Pancreas (tissue), 10 donors: ENCODE data around the gene DPP9. TPM values are rescaled to one million over a fixed set of nuclear protein-coding genes. Genes with fewer than 3 reads are reported as not detected.

Source experiments
- ATAC-seq, 4 donors: fragments of 200-7000 bp; cut with Tn5 transposase; one replicate each; pipeline versions ENCODE4 v1.8.0 to v1.9.1; 2020; ENCODE audit warnings: mild to moderate bottlenecking in 4 of 4, moderate library complexity in 4 of 4
- DNase-seq, 6 donors: peaks; one replicate each; pipeline ENCODE4 v3.0.0-alpha.2; 2020
- FAIRE-seq: peaks from 2 replicates; lab custom pipeline; 2012; peaks lifted over from hg19 to GRCh38; lab: Jason Lieb, UNC
- H3K27ac ChIP-seq, 4 donors: fragments of 200-600 bp; sonication (generic); 1 replicate in 3 of 4; 2 replicates in 1 of 4; pipeline versions ENCODE4 v1.5.0 to v1.8.0; 2020
- H3K27me3 ChIP-seq, 4 donors: fragments of 200-600 bp; one replicate each; pipeline ENCODE4 v1.8.0; 2021
- H3K36me3 ChIP-seq, 3 donors: fragments of 200-600 bp; sonication (generic) in 1 of 3; one replicate each; pipeline versions ENCODE4 v1.5.0 to v1.8.0; 2020 to 2021
- H3K4me1 ChIP-seq, 3 donors: fragments of 200-600 bp; one replicate each; pipeline ENCODE4 v1.8.0; 2021
- H3K4me3 ChIP-seq, 4 donors: fragments of 200-600 bp; sonication (generic) in 2 of 4; one replicate each; pipeline versions ENCODE4 v1.5.0 to v1.8.0; 2020 to 2021
- H3K9me3 ChIP-seq, 4 donors: fragments of 200-600 bp; one replicate each; pipeline ENCODE4 v1.8.0; 2021
- WGBS, 2 donors: extraction: QIAGEN DNeasy Blood & Tissue Kit; methylation state at CpG; one replicate each; pipeline ENCODE4 v1.1.7; 2013; 5-methylcytosine and 5-hydroxymethylcytosine counted together
- intact Hi-C, 3 donors: fragments of 100-400 bp; cut with DNase I; formaldehyde crosslinking; loops; one replicate each; pipeline versions ENCODE4 v1.11.1 to v1.14.2; 2022
- polyA plus RNA-seq, 2 donors: library from polyadenylated mRNA; stranded (reverse); fragments of 200-250 nt; gene quantifications; one replicate each; pipeline ENCODE4 v1.2.3, GENCODE V29; 2013
- total RNA-seq, 6 donors: library from RNA; stranded (reverse); fragmentation: NEBNext Ultra II Directional in 4 of 6; extraction: Animal tissue kit (Norgen Biotek cat#: 25700) in 4 of 6; gene quantifications; one replicate each; pipeline versions ENCODE4 v1.2.1 to v1.2.4, GENCODE V29; 2021 to 2023
- TF ChIP-seq, protein P1 (sequence below), 4 donors: fragments of 200-600 bp; sonication (generic) in 3 of 4; IDR thresholded peaks; one replicate each; pipeline versions ENCODE4 v1.5.0 to v1.8.0; 2021; ENCODE audit warnings: antibody characterized with exemption in 4 of 4
- donor health status: healthy with polysubstance abuse.
- donor health status: DM: no; HTN: no; CAD: no; lungs with moderate emphysema.
- donor health status: DM: no; HTN: no; CAD: no.
- donor health status: control.
- donor health status: control.
- donor health status: Bipolar disorder and iron deficiency.
- donor health status: DM: yes; HTN: yes; CAD: no.
- donor health status: DM: no; HTN: no; CAD: no.
- donor health status: DM: no; HTN: no; CAD: no.
- donor health status: DM: yes; HTN: yes; CAD: no.

The DPP9 gene
- total RNA-seq (10 to 100 TPM; 19.0 to 36.7 (median 25.0) TPM), polyA plus RNA-seq (10 to 100 TPM; 30.4 to 47.4 TPM)

- DNase-seq (peak; percentile 94 to 99 (median 96)), ATAC-seq (peak; percentile 93 to 97 (median 94)), FAIRE-seq (no peak)
- no peaks in the 10 kb centered on the region for H3K27me3 ChIP-seq
- peaks cover 0 to 9% (median 5%) of the 10 kb centered on the region in 3 donors for H3K36me3 ChIP-seq
- peaks cover 0 to 10% (median 7%) of the 10 kb centered on the region in 3 donors for H3K4me1 ChIP-seq
- peak within 1 kb of the TSS; percentile 55 to 76 (median 61) for H3K27ac ChIP-seq
- H3K9me3 ChIP-seq: no peaks in the 10 kb centered on the region
- peak within 1 kb of the TSS; percentile 87 to 96 (median 94) for H3K4me3 ChIP-seq
- intact Hi-C loops: no loop called here
- 0% methylated on average over 54 to 79 of the region's 79 CpGs for WGBS, 2 donors
- TF ChIP-seq, protein P1, sequence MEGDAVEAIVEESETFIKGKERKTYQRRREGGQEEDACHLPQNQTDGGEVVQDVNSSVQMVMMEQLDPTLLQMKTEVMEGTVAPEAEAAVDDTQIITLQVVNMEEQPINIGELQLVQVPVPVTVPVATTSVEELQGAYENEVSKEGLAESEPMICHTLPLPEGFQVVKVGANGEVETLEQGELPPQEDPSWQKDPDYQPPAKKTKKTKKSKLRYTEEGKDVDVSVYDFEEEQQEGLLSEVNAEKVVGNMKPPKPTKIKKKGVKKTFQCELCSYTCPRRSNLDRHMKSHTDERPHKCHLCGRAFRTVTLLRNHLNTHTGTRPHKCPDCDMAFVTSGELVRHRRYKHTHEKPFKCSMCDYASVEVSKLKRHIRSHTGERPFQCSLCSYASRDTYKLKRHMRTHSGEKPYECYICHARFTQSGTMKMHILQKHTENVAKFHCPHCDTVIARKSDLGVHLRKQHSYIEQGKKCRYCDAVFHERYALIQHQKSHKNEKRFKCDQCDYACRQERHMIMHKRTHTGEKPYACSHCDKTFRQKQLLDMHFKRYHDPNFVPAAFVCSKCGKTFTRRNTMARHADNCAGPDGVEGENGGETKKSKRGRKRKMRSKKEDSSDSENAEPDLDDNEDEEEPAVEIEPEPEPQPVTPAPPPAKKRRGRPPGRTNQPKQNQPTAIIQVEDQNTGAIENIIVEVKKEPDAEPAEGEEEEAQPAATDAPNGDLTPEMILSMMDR (IDR thresholded peaks at IDR 0.05): peak in 1 of 4 donors; percentile 12
These were observed at the start of gene DPP9 for GRCh38 chr19:4723595-4724514. TSS of gene DPP9 (minus strand) at chr19:4723842. CDS start at chr19:4719906, 3,936 bp downstream.

GRCh38 chr19:4773047-4773640 is 49.5 kb upstream of the DPP9 start:
- Histone ChIP-seq H3K4me3 (no peak overlapping the region), H3K9me3 (no peaks in the 10 kb centered on the region), H3K36me3 (no peaks in the 10 kb centered on the region), H3K4me1 (no peaks in the 10 kb centered on the region), H3K27ac (no peak overlapping the region), H3K27me3 (no peaks in the 10 kb centered on the region)
- ATAC-seq (peak in 1 of 4 donors; percentile 13), DNase-seq (no peak), FAIRE-seq (no peak)
- 45 to 47% methylated on average over 9 of the region's 9 CpGs for WGBS, 2 donors
- intact Hi-C loops: no loop called here
- TF ChIP-seq, protein P1 (IDR thresholded peaks at IDR 0.05): no peak

DNA sequence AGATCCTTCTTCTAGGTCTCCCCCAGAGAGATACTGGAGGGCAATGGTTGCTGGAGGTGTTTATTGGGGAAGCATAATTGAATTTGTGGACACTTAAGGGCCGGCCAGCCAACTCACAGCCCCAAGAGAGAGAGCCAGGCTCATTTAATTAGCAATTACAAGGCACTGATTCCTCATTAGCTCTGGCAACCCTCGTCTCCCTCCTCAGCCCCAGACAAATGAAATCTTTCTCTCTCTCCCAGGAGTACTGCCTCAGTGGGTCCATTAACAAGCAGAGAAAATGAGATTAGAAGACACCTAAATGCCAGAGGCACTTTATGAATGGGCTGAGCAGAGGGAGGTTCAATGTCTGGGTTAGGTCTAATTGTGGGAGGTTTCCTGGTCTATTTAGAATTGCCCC is 48.9 kb upstream of the DPP9 start:
- H3K4me1 ChIP-seq: no peaks in the 10 kb centered on the region
- intact Hi-C loops: no loop called here
- DNase-seq: no peak
- no peak overlapping the region for H3K4me3 ChIP-seq
- H3K27me3 ChIP-seq: no peaks in the 10 kb centered on the region
- WGBS, 2 donors: 13 to 17% methylated on average over 2 of the region's 2 CpGs
- TF ChIP-seq, protein P1 (IDR thresholded peaks at IDR 0.05): no peak
- no peak overlapping the region for H3K27ac ChIP-seq
- no peak for ATAC-seq
- no peaks in the 10 kb centered on the region for H3K36me3 ChIP-seq
- FAIRE-seq: no peak
- H3K9me3 ChIP-seq: no peaks in the 10 kb centered on the region

GRCh38 chr19:4768934-4769777 is 45.5 kb upstream of the DPP9 start:
- Histone ChIP-seq H3K4me1 (no peaks in the 10 kb centered on the region), H3K36me3 (no peaks in the 10 kb centered on the region), H3K27me3 (no peaks in the 10 kb centered on the region), H3K9me3 (no peaks in the 10 kb centered on the region), H3K4me3 (peak overlapping the region in 1 of 4 donors; percentile 13), H3K27ac (no peak overlapping the region)
- FAIRE-seq (no peak), DNase-seq (peak; percentile 71 to 89 (median 86)), ATAC-seq (peak; percentile 82 to 99 (median 87))
- TF ChIP-seq, protein P1 (IDR thresholded peaks at IDR 0.05): no peak
- 6 to 9% methylated on average over 37 of the region's 37 CpGs for WGBS, 2 donors
- intact Hi-C loops: no loop called here
